Panc1 (cell line): ENCODE results near the gene PDK2.
A peak's percentile ranks its signal among the peaks of the same experiment; 100 is the strongest.

Experiments used
- CTCF ChIP-seq: fragments of 450-650 bp; IDR thresholded peaks from 2 replicates; pipeline ENCODE4 v1.5.1; 2017; ENCODE audit warnings: mild to moderate bottlenecking
- POLR2AphosphoS5 ChIP-seq: IDR thresholded peaks from 2 replicates; pipeline ENCODE4 v1.6.1; 2012; ENCODE audit warnings: mild to moderate bottlenecking, low read depth, low read length, moderate library complexity
- REST ChIP-seq, 2 experiments: IDR thresholded peaks; 2 replicates each; pipeline ENCODE4 v1.6.1; 2011 to 2012; ENCODE audit warnings: low read depth in 2 of 2, control low read depth in 1 of 2, low read length in 1 of 2, mild to moderate bottlenecking in 1 of 2, moderate library complexity in 1 of 2; ENCODE audit not compliant: insufficient read depth in 1 of 2
- TCF7L2 ChIP-seq: IDR thresholded peaks from 2 replicates; pipeline ENCODE4 v1.6.1; 2011; ENCODE audit warnings: mild to moderate bottlenecking, low read depth, low read length, inconsistent platforms

- no peak for TF ChIP-seq CTCF
- no peak; a peak in 1 of 4 replicates for TF ChIP-seq REST (IDR thresholded peaks at IDR 0.05; ENCODE audit: insufficient read depth in 1 of 2, low read depth in 2 of 2, low read length in 1 of 2)
- peak; percentile 41; the same call in 1 of the 2 replicates for TF ChIP-seq TCF7L2
- peak; percentile 60; the same call in 1 of the 2 replicates for TF ChIP-seq POLR2AphosphoS5
These were observed 39.5 kb upstream of the PDK2 start, which contains the start of gene ITGA3 for GRCh38 chr17:50055426-50056216.
